ENCODE measurements around the gene WFDC2.

GRCh38 chr20:45501600-45501999 lies 32.0 kb downstream of the WFDC2 start:
- TF ChIP-seq CTCF (IDR thresholded peaks at IDR 0.05), result no peak
- TF ChIP-seq POLR2A (IDR thresholded peaks at IDR 0.05), result no peak

Data from Peyer's patch (tissue), 4 donors.